Ectodermal cell (in vitro differentiated cells): ENCODE measurements around the gene ODAD3.
A peak's percentile ranks its signal among the peaks of the same experiment; 100 is the strongest.
"Not testable (repeated sequence)": the region's sequence is repeated elsewhere in the genome, so short reads cannot be mapped to it uniquely, and the experiment has no call there.

ENCODE experiments used
- H3K27ac ChIP-seq: 2 replicates; pipeline ENCODE4 v1.7.0; 2013; ENCODE audit warnings: mild to moderate bottlenecking, low read depth, low read length; ENCODE audit not compliant: insufficient read depth, poor library complexity, severe bottlenecking
- H3K27me3 ChIP-seq: 2 replicates; pipeline ENCODE4 v1.7.0; 2013; ENCODE audit warnings: mild to moderate bottlenecking, low read length; ENCODE audit not compliant: insufficient read depth, control insufficient read depth, poor library complexity, severe bottlenecking
- H3K36me3 ChIP-seq: one replicate; pipeline ENCODE4 v1.7.0; 2013; ENCODE audit warnings: low read length; ENCODE audit not compliant: control insufficient read depth, insufficient read depth
- H3K4me1 ChIP-seq: one replicate; pipeline ENCODE4 v1.7.0; 2013; ENCODE audit warnings: low read length; ENCODE audit not compliant: control insufficient read depth, insufficient read depth
- H3K4me3 ChIP-seq: 2 replicates; pipeline ENCODE4 v1.7.0; 2013; ENCODE audit warnings: low read depth, low read length, control low read depth; ENCODE audit not compliant: insufficient read depth
- H3K9me3 ChIP-seq: 2 replicates; pipeline ENCODE4 v1.7.0; 2013; ENCODE audit warnings: mild to moderate bottlenecking, low read length, moderate library complexity; ENCODE audit not compliant: control insufficient read depth
- WGBS, 2 experiments: methylation state at CpG; one replicate each; pipeline ENCODE4 v1.1.7; 2013; ENCODE audit warnings: missing lambda C conversion rate in 2 of 2; 5-methylcytosine and 5-hydroxymethylcytosine counted together

ODAD3 gene

GRCh38 chr19:11458912-11459311, 24.0 kb upstream of the ODAD3 start:
- not testable (repeated sequence) for H3K27me3 ChIP-seq, H3K27ac ChIP-seq, H3K4me3 ChIP-seq, H3K4me1 ChIP-seq, H3K9me3 ChIP-seq, H3K36me3 ChIP-seq
- 89 to 94% methylated on average over 11 of the region's 11 CpGs for WGBS, 2 experiments

GRCh38 chr19:11458236-11458900, 23.4 kb upstream of the ODAD3 start:
- no peak overlapping the region for H3K27ac ChIP-seq
- no peaks in the 10 kb centered on the region for H3K9me3 ChIP-seq
- no peaks in the 10 kb centered on the region for H3K4me1 ChIP-seq
- no peak overlapping the region for H3K4me3 ChIP-seq
- WGBS, 2 experiments: 90 to 91% methylated on average over 19 of the region's 19 CpGs
- H3K36me3 ChIP-seq: no peaks in the 10 kb centered on the region
- H3K27me3 ChIP-seq: no peaks in the 10 kb centered on the region

GRCh38 chr19:11457831-11458230, 22.9 kb upstream of the ODAD3 start:
- no peaks in the 10 kb centered on the region for H3K9me3 ChIP-seq
- WGBS, 2 experiments: 91 to 93% methylated on average over 20 of the region's 20 CpGs
- no peak overlapping the region for H3K4me3 ChIP-seq
- H3K36me3 ChIP-seq: no peaks in the 10 kb centered on the region
- H3K4me1 ChIP-seq: no peaks in the 10 kb centered on the region
- H3K27ac ChIP-seq: no peak overlapping the region
- H3K27me3 ChIP-seq: no peaks in the 10 kb centered on the region

GRCh38 chr19:11457115-11457514, 22.2 kb upstream of the ODAD3 start:
- WGBS, 2 experiments: 51 to 52% methylated on average over 18 of the region's 18 CpGs
- no peaks in the 10 kb centered on the region for H3K36me3 ChIP-seq
- H3K27ac ChIP-seq: no peak overlapping the region
- H3K27me3 ChIP-seq: no peaks in the 10 kb centered on the region
- no peaks in the 10 kb centered on the region for H3K9me3 ChIP-seq
- no peak overlapping the region for H3K4me3 ChIP-seq
- H3K4me1 ChIP-seq: peaks cover 4% of the 10 kb centered on the region

GRCh38 chr19:11456659-11457058, 21.7 kb upstream of the ODAD3 start:
- no peak overlapping the region for H3K27ac ChIP-seq
- H3K36me3 ChIP-seq: no peaks in the 10 kb centered on the region
- H3K27me3 ChIP-seq: no peaks in the 10 kb centered on the region
- peaks cover 8% of the 10 kb centered on the region for H3K4me1 ChIP-seq
- 85% methylated on average over 7 of the region's 7 CpGs for WGBS, 2 experiments
- H3K4me3 ChIP-seq: no peak overlapping the region
- no peaks in the 10 kb centered on the region for H3K9me3 ChIP-seq

- WGBS, 2 experiments: 94 to 96% methylated on average over 9 of the region's 9 CpGs
- peaks cover 22% of the 10 kb centered on the region for H3K4me1 ChIP-seq
- H3K27ac ChIP-seq, H3K4me3 ChIP-seq, H3K9me3 ChIP-seq, H3K27me3 ChIP-seq, H3K36me3 ChIP-seq: not testable (repeated sequence)
These were observed 20.3 kb upstream of the ODAD3 start for GRCh38 chr19:11455233-11455554.

GRCh38 chr19:11453468-11454341, 18.8 kb upstream of the ODAD3 start:
- Histone ChIP-seq H3K9me3 (no peaks in the 10 kb centered on the region), H3K27me3 (no peaks in the 10 kb centered on the region), H3K4me3 (no peak overlapping the region), H3K4me1 (peaks cover 22% of the 10 kb centered on the region), H3K36me3 (peaks cover 6% of the 10 kb centered on the region), H3K27ac (no peak overlapping the region)
- WGBS, 2 experiments: 71 to 75% methylated on average over 25 to 26 of the region's 27 CpGs

- Histone ChIP-seq H3K4me1 (peaks cover 22% of the 10 kb centered on the region), H3K4me3 (no peak overlapping the region), H3K9me3 (no peaks in the 10 kb centered on the region), H3K27me3 (no peaks in the 10 kb centered on the region), H3K27ac (no peak overlapping the region), H3K36me3 (peaks cover 15% of the 10 kb centered on the region)
- 84 to 86% methylated on average over 33 of the region's 33 CpGs for WGBS, 2 experiments
These were observed 17.8 kb upstream of the ODAD3 start for GRCh38 chr19:11452620-11453310.

GRCh38 chr19:11451871-11452619, 17.1 kb upstream of the ODAD3 start:
- no peaks in the 10 kb centered on the region for H3K27me3 ChIP-seq
- WGBS, 2 experiments: 41 to 48% methylated on average over 19 to 21 of the region's 25 CpGs

More at GRCh38 chr19:11451871-11452619, 17.1 kb upstream of the ODAD3 start:
- Histone ChIP-seq H3K27ac (peak overlapping the region; percentile 6), H3K9me3 (no peaks in the 10 kb centered on the region), H3K36me3 (peaks cover 23% of the 10 kb centered on the region), H3K4me3 (no peak overlapping the region), H3K4me1 (peaks cover 22% of the 10 kb centered on the region)
